Breast epithelium (tissue), 4 donors: Measurements from ENCODE around the gene ZCCHC14. TPM values are rescaled to one million over a fixed set of nuclear protein-coding genes. Genes with fewer than 3 reads are reported as not detected.

Experiments used
- DNase-seq, 2 donors: peaks; one replicate each; pipeline ENCODE4 v3.0.0-alpha.2; 2019; ENCODE audit warnings: low spot score in 2 of 2
- H3K27ac ChIP-seq, 2 donors: fragments of 200-600 bp; sonication (generic) in 1 of 2; one replicate each; pipeline ENCODE4 v1.5.1; 2016 to 2019; ENCODE audit warnings: mild to moderate bottlenecking in 1 of 2
- H3K27me3 ChIP-seq, 2 donors: fragments of 200-600 bp; sonication (generic) in 1 of 2; one replicate each; pipeline versions ENCODE4 v1.5.1 to v1.6.0; 2017 to 2019; ENCODE audit warnings: control low read depth in 1 of 2, mild to moderate bottlenecking in 1 of 2
- H3K36me3 ChIP-seq: fragments of 200-600 bp; one replicate; pipeline ENCODE4 v1.5.1; 2019
- H3K4me1 ChIP-seq, 2 donors: fragments of 200-600 bp; sonication (generic); one replicate each; pipeline ENCODE4 v1.5.1; 2016 to 2019; ENCODE audit warnings: control low read depth in 1 of 2
- H3K4me3 ChIP-seq, 3 donors: fragments of 200-600 bp; sonication (generic); 1 replicate in 2 of 3; 2 replicates in 1 of 3; pipeline ENCODE4 v1.5.1; 2016 to 2019; ENCODE audit warnings: mild to moderate bottlenecking in 3 of 3, moderate library complexity in 2 of 3
- H3K9me3 ChIP-seq, 2 donors: fragments of 200-600 bp; sonication (generic) in 1 of 2; one replicate each; pipeline ENCODE4 v1.5.1; 2016 to 2019; ENCODE audit warnings: control low read depth in 1 of 2
- POLR2A ChIP-seq: fragments of 450-650 bp; IDR thresholded peaks from one replicate; pipeline ENCODE4 v1.6.1; 2016; ENCODE audit warnings: antibody characterized with exemption, mild to moderate bottlenecking, moderate library complexity
- POLR2AphosphoS5 ChIP-seq, 3 donors: sonication (generic); formaldehyde crosslinking; IDR thresholded peaks; one replicate each; pipeline ENCODE4 v1.6.1; 2017; ENCODE audit warnings: antibody characterized with exemption in 3 of 3
- intact Hi-C: fragments of 100-400 bp; cut with DNase I; formaldehyde crosslinking; loops from one replicate; pipeline ENCODE4 v1.15.1; 2023; ENCODE audit warnings: low total_unique reads
- total RNA-seq, 3 donors: library from RNA; depleted of rRNA; stranded (reverse); fragments of >200 nt; gene quantifications; one replicate each; pipeline ENCODE4 v1.1.0, GENCODE V29; 2016
- TF ChIP-seq, protein P1 (sequence below), 3 donors: fragments of 450-650 bp; IDR thresholded peaks; one replicate each; pipeline ENCODE4 v1.5.1; 2016 to 2017; ENCODE audit warnings: antibody characterized with exemption in 3 of 3, mild to moderate bottlenecking in 3 of 3, moderate library complexity in 3 of 3

ZCCHC14 gene
- total RNA-seq, 3 donors from 2014 or later: 15.2 to 21.0 (median 18.7) TPM

DNA sequence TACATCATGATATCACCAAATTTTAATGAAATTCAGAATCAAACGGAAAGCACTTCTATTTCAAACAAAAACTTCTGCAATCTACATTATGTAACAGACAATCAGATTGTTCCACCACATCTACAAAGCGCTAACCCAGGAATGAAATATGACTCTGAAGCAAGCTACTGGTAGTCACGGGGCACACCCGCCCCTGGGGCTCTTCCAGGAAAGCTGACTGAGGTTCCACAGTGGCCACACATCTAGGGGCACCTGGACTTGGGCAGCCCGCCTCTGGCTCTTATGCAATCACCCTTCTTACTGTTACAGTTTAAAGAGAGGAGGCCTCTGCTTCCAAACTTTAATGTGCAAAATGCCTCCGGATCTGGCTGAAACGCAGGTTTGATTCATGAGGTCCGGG, 27.5 kb downstream of the ZCCHC14 start:
- H3K4me1 ChIP-seq: peaks cover 5 to 17% of the 10 kb centered on the region in 2 donors
- TF ChIP-seq POLR2AphosphoS5 (IDR thresholded peaks at IDR 0.05) (peak in 2 of 3 donors; percentile 77 to 96), POLR2A (no peak)
- TF ChIP-seq, protein P1, sequence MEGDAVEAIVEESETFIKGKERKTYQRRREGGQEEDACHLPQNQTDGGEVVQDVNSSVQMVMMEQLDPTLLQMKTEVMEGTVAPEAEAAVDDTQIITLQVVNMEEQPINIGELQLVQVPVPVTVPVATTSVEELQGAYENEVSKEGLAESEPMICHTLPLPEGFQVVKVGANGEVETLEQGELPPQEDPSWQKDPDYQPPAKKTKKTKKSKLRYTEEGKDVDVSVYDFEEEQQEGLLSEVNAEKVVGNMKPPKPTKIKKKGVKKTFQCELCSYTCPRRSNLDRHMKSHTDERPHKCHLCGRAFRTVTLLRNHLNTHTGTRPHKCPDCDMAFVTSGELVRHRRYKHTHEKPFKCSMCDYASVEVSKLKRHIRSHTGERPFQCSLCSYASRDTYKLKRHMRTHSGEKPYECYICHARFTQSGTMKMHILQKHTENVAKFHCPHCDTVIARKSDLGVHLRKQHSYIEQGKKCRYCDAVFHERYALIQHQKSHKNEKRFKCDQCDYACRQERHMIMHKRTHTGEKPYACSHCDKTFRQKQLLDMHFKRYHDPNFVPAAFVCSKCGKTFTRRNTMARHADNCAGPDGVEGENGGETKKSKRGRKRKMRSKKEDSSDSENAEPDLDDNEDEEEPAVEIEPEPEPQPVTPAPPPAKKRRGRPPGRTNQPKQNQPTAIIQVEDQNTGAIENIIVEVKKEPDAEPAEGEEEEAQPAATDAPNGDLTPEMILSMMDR (IDR thresholded peaks at IDR 0.05): no peak
- no peaks in the 10 kb centered on the region for H3K36me3 ChIP-seq
- intact Hi-C loops: no loop called here
- H3K9me3 ChIP-seq: no peaks in the 10 kb centered on the region
- peak overlapping the region; percentile 85 to 95 for H3K27ac ChIP-seq
- peak overlapping the region in 1 of 3 donors; percentile 9 for H3K4me3 ChIP-seq
- peak; percentile 60 to 65 for DNase-seq
- no peaks in the 10 kb centered on the region for H3K27me3 ChIP-seq

DNA sequence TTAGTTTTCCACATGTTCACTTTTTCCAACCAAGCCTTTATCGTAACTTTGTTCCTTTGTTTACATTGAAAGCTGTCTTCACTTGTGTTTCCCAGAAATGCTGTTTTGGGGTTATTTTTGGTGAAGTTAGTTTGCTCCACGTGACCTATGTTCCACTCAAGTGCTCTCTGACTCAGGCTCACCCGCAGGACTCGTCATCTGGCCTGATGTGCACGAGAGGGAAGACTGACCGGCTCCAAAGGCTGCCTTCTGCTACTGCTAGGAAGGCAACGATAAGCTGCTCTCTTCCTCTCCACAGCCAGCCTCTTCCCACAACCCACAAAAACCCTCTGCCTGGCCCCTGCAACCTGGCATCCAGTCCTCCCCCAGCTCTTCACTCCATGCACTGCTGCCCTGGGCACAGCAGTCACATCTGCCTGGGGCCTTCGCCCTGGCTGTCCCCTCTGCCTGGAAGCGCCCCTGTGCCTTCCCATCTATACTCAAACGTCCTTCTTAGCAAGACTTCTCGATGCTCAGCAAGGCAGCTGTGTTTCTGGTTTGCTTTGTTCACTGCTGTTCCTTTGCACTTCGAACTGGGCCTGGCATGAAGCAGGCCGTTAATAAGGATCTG, 28.0 kb downstream of the ZCCHC14 start:
- DNase-seq: peak in 1 of 2 donors; percentile 47
- no peaks in the 10 kb centered on the region for H3K36me3 ChIP-seq
- H3K27ac ChIP-seq: peak overlapping the region; percentile 85 to 95
- intact Hi-C loops: no loop called here
- H3K9me3 ChIP-seq: no peaks in the 10 kb centered on the region
- TF ChIP-seq POLR2AphosphoS5 (IDR thresholded peaks at IDR 0.05) (peak in 1 of 3 donors; percentile 86), POLR2A (no peak)
- TF ChIP-seq, protein P1 (IDR thresholded peaks at IDR 0.05): no peak
- H3K27me3 ChIP-seq: no peaks in the 10 kb centered on the region
- H3K4me1 ChIP-seq: peaks cover 5 to 17% of the 10 kb centered on the region in 2 donors
- peak overlapping the region; percentile 9 to 52 (median 15) for H3K4me3 ChIP-seq

DNA sequence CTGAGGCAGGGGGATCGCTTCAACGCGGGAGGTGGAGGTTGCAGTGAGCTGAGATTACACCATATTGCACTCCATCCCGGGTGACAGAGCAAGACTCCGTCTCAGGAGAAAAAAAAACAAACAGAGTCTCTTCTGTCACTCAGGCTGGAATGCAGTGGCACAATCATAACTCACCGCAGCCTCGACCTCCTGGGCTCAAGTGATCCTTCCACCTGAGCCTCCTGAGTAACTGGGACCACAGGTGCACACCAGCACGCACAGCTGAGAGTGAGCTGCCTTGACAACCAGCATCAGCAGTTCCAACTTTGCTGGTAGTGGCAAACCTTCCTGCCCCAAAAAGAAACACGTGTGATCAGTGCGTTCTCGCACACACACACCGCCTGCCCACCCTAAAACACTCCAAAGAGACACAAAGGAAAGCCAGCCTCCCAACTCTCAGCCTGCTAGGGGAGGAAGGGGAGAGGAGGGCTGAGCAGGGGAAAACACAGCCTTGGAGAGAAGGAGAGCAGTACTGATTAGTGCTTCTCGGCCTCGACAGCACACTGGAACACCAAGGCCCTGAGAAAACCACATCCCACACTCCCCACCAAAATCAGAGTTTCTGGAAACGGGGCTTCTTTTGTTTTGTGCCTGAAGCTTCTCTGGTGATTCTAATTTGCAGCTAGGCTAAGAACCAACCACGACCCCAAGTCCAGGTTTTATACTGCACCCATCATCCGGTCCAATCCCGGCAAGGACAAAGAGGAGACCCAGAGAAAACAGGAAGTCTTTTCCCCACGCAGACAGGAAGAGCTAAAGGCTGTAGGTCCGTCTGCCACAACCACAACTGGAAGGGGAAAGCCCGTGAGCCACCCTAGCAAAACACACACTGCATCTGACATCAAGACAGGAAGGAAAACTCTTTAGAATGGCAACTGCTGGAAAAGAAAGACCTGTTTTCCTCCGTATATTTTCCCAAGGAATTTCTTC, 28.8 kb downstream of the ZCCHC14 start:
- Histone ChIP-seq H3K27me3 (no peaks in the 10 kb centered on the region), H3K9me3 (no peaks in the 10 kb centered on the region), H3K36me3 (no peaks in the 10 kb centered on the region), H3K4me3 (peak overlapping the region in 2 of 3 donors; percentile 12 to 15), H3K4me1 (peaks cover 5 to 17% of the 10 kb centered on the region in 2 donors), H3K27ac (peak overlapping the region; percentile 85 to 95)
- intact Hi-C loops: no loop called here
- DNase-seq: no peak
- TF ChIP-seq POLR2A (no peak), POLR2AphosphoS5 (IDR thresholded peaks at IDR 0.05) (no peak)
- TF ChIP-seq, protein P1 (IDR thresholded peaks at IDR 0.05): no peak

DNA sequence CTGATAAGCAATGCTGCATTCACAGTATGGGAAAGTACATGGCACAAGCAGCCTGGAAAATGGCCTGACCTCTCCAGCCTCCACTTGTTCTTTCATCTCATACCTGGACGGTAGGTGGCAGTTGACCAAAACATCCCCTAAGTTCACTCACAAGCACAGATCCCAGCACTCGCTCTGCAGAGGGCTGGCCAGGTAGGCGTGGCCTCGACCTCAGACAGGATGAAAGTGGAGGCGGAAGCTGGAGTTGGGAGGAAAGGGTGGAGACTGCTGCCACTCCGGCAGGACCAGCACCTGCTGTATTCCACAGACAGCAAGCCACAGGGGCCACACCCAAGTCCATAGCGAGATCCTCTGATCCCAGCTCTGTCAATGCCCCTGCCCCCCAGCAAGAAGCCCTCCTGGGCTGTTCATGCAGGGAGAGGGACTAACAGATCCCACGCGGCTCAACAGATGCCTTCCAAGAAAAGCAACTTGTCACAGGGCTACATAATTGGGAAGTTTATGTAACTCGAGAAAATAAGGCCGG, 31.3 kb downstream of the ZCCHC14 start:
- H3K4me3 ChIP-seq: peak overlapping the region in 2 of 3 donors; percentile 36 to 53
- peak overlapping the region; percentile 74 to 78 for H3K27ac ChIP-seq
- H3K36me3 ChIP-seq: no peaks in the 10 kb centered on the region
- H3K4me1 ChIP-seq: peaks cover 5 to 24% of the 10 kb centered on the region in 2 donors
- intact Hi-C loops: no loop called here
- DNase-seq: peak; percentile 87 to 91
- H3K27me3 ChIP-seq: no peaks in the 10 kb centered on the region
- no peaks in the 10 kb centered on the region for H3K9me3 ChIP-seq
- no peak for TF ChIP-seq POLR2AphosphoS5 (IDR thresholded peaks at IDR 0.05)
- TF ChIP-seq, protein P1 (IDR thresholded peaks at IDR 0.05): peak; percentile 31 to 60 (median 49)
- no peak for TF ChIP-seq POLR2A
